H9 (cell line): ENCODE data around the gene SEMA3E. TPM values are rescaled to one million over a fixed set of nuclear protein-coding genes. Genes with fewer than 3 reads are reported as not detected.

ENCODE experiments used
- DNase-seq: peaks from one replicate; pipeline ENCODE4 v3.0.0-alpha.2; 2017
- H2AFZ ChIP-seq: one replicate; pipeline ENCODE4 v1.6.1; 2013; ENCODE audit warnings: mild to moderate bottlenecking, low read length, control low read depth, moderate library complexity
- H2AK5ac ChIP-seq: 2 replicates; pipeline ENCODE4 v1.6.1; 2013; ENCODE audit warnings: low read length, control low read depth, mixed read lengths; ENCODE audit not compliant: insufficient read length
- H2BK120ac ChIP-seq: one replicate; pipeline ENCODE4 v1.6.1; 2013; ENCODE audit warnings: low read depth, mild to moderate bottlenecking, low read length, control low read depth, inconsistent platforms; ENCODE audit not compliant: poor library complexity, severe bottlenecking
- H2BK12ac ChIP-seq: 2 replicates; pipeline ENCODE4 v1.6.1; 2013; ENCODE audit warnings: low read length, control low read depth, mixed read lengths, low read depth; ENCODE audit not compliant: insufficient read length
- H2BK15ac ChIP-seq: 2 replicates; pipeline ENCODE4 v1.6.1; 2013; ENCODE audit warnings: low read depth, low read length, control low read depth
- H2BK20ac ChIP-seq: one replicate; pipeline ENCODE4 v1.6.1; 2013; ENCODE audit warnings: low read depth, mild to moderate bottlenecking, low read length, control low read depth, inconsistent platforms; ENCODE audit not compliant: poor library complexity, severe bottlenecking
- H2BK5ac ChIP-seq: 2 replicates; pipeline ENCODE4 v1.6.1; 2013; ENCODE audit warnings: low read length, control low read depth, mixed read lengths; ENCODE audit not compliant: insufficient read length
- H3K14ac ChIP-seq: 2 replicates; pipeline ENCODE4 v1.6.1; 2013; ENCODE audit warnings: low read length, control low read depth; ENCODE audit not compliant: insufficient read depth
- H3K18ac ChIP-seq: 2 replicates; pipeline ENCODE4 v1.6.1; 2013; ENCODE audit warnings: low read depth, mild to moderate bottlenecking, mixed read lengths, low read length, control low read depth; ENCODE audit not compliant: insufficient read length
- H3K23ac ChIP-seq: 2 replicates; pipeline ENCODE4 v1.6.1; 2013; ENCODE audit warnings: low read length, control low read depth, mixed read lengths, low read depth; ENCODE audit not compliant: insufficient read length
- H3K23me2 ChIP-seq: 2 replicates; pipeline ENCODE4 v1.6.1; 2013; ENCODE audit warnings: low read depth, mild to moderate bottlenecking, mixed read lengths, low read length, control low read depth; ENCODE audit not compliant: insufficient read length, poor library complexity, severe bottlenecking
- H3K27ac ChIP-seq: 2 replicates; pipeline ENCODE4 v1.5.1; 2013; ENCODE audit warnings: low read length, control low read depth, mixed read lengths, low read depth; ENCODE audit not compliant: insufficient read length
- H3K27me3 ChIP-seq: 2 replicates; pipeline ENCODE4 v1.6.1; 2013; ENCODE audit warnings: low read length, control low read depth, inconsistent platforms; ENCODE audit not compliant: insufficient read depth
- H3K4ac ChIP-seq: 2 replicates; pipeline ENCODE4 v1.6.1; 2013; ENCODE audit warnings: low read depth, mild to moderate bottlenecking, control low read depth, inconsistent platforms, low read length, moderate library complexity
- H3K4me1 ChIP-seq: 2 replicates; pipeline ENCODE4 v1.6.1; 2013; ENCODE audit warnings: low read length, control low read depth, inconsistent platforms; ENCODE audit not compliant: insufficient read depth
- H3K4me2 ChIP-seq: 2 replicates; pipeline ENCODE4 v1.6.1; 2013; ENCODE audit warnings: low read length, control low read depth, mixed read lengths; ENCODE audit not compliant: insufficient read length, insufficient read depth
- H3K56ac ChIP-seq: 2 replicates; pipeline ENCODE4 v1.6.1; 2013; ENCODE audit warnings: low read depth, mild to moderate bottlenecking, mixed read lengths, low read length, control low read depth; ENCODE audit not compliant: insufficient read length
- H3K79me1 ChIP-seq: 2 replicates; pipeline ENCODE4 v1.6.1; 2013; ENCODE audit warnings: low read depth, mild to moderate bottlenecking, moderate library complexity, low read length, control low read depth, inconsistent platforms; ENCODE audit not compliant: insufficient read depth, poor library complexity, severe bottlenecking
- H3K79me2 ChIP-seq: 2 replicates; pipeline ENCODE4 v1.6.1; 2013; ENCODE audit warnings: low read length, control low read depth, inconsistent platforms; ENCODE audit not compliant: insufficient read depth
- H3K9ac ChIP-seq: 2 replicates; pipeline ENCODE4 v1.6.1; 2013; ENCODE audit warnings: low read length, control low read depth, mixed read lengths; ENCODE audit not compliant: insufficient read length; ENCODE audit errors: extremely low read depth
- H3K9me3 ChIP-seq: one replicate; pipeline ENCODE4 v1.6.1; 2013; ENCODE audit warnings: low read depth, low read length, inconsistent platforms; ENCODE audit not compliant: control insufficient read depth
- H3T11ph ChIP-seq: one replicate; pipeline ENCODE4 v1.6.1; 2013; ENCODE audit warnings: mild to moderate bottlenecking, low read length, control low read depth, inconsistent platforms
- H4K20me1 ChIP-seq: one replicate; pipeline ENCODE4 v1.6.1; 2013; ENCODE audit not compliant: control insufficient read depth, insufficient read length, insufficient read depth
- H4K5ac ChIP-seq: 2 replicates; pipeline ENCODE4 v1.6.1; 2013; ENCODE audit warnings: low read depth, mild to moderate bottlenecking, mixed read lengths, low read length, control low read depth; ENCODE audit not compliant: insufficient read length
- H4K8ac ChIP-seq: replicated peaks from 2 replicates; pipeline ENCODE4 v1.6.1; 2013; ENCODE audit warnings: low read length, control low read depth, mixed read lengths, low read depth; ENCODE audit not compliant: insufficient read length
- H4K91ac ChIP-seq: 2 replicates; pipeline ENCODE4 v1.6.1; 2013; ENCODE audit warnings: low read depth, mild to moderate bottlenecking, moderate library complexity, mixed read lengths, low read length, control low read depth; ENCODE audit not compliant: insufficient read length
- H3K27ac Mint-ChIP-seq, 3 experiments: 2 replicates in 2 of 3; 3 replicates in 1 of 3; pipeline ENCODE4 v1.8.0; 2020 to 2021; ENCODE audit warnings: mixed read lengths in 3 of 3, mild to moderate bottlenecking in 1 of 3, moderate library complexity in 1 of 3
- H3K27me3 Mint-ChIP-seq: 2 replicates; pipeline ENCODE4 v1.8.0; 2021; ENCODE audit warnings: low read depth, mild to moderate bottlenecking, moderate library complexity, mixed read lengths
- H3K36me3 Mint-ChIP-seq, 3 experiments: 2 replicates in 2 of 3; 3 replicates in 1 of 3; pipeline ENCODE4 v1.8.0; 2020 to 2021; ENCODE audit warnings: low read depth in 3 of 3, mixed read lengths in 3 of 3; ENCODE audit not compliant: insufficient read depth in 1 of 3
- H3K4me1 Mint-ChIP-seq, 2 experiments: 2 replicates each; pipeline ENCODE4 v1.8.0; 2020; ENCODE audit warnings: mixed read lengths in 2 of 2
- H3K4me3 Mint-ChIP-seq, 2 experiments: 2 replicates in 1 of 2; 3 replicates in 1 of 2; pipeline ENCODE4 v1.8.0; 2020 to 2021; ENCODE audit warnings: mild to moderate bottlenecking in 2 of 2, mixed read lengths in 2 of 2, moderate library complexity in 1 of 2
- H3K9me3 Mint-ChIP-seq, 2 experiments: 2 replicates in 1 of 2; 3 replicates in 1 of 2; pipeline ENCODE4 v1.8.0; 2020; ENCODE audit warnings: mild to moderate bottlenecking in 2 of 2, mixed read lengths in 2 of 2, moderate library complexity in 1 of 2
- CTCF ChIP-seq: fragments of 200-600 bp; sonication (generic); conservative IDR thresholded peaks from 3 replicates; pipeline ENCODE4 v1.8.0; 2021; ENCODE audit warnings: antibody characterized with exemption, mild to moderate bottlenecking
- WGBS: extraction: QIAGEN DNeasy Blood & Tissue Kit; methylation state at CpG from one replicate; pipeline ENCODE4 v1.1.7; 2013; ENCODE audit warnings: missing lambda C conversion rate, low lambda C conversion rate, mixed read lengths; ENCODE audit not compliant: insufficient read length; ENCODE audit errors: extremely low coverage; 5-methylcytosine and 5-hydroxymethylcytosine counted together
- total RNA-seq: library from RNA; stranded (reverse); gene quantifications from 2 replicates; pipeline ENCODE4 v1.2.1, GENCODE V29; 2021

Gene SEMA3E
- total RNA-seq, 1 experiment from 2014 or later, result 0.39 TPM

- Histone ChIP-seq H3K4me2 (peak overlapping the region; percentile 56), H3K79me2 (no peaks in the 10 kb centered on the region), H3K9me3 (no peaks in the 10 kb centered on the region), H3K79me1 (no peaks in the 10 kb centered on the region), H2BK12ac (no peak overlapping the region), H3K4me1 (no peaks in the 10 kb centered on the region; the same call in 1 of the 2 replicates), H3K18ac (no peak overlapping the region), H4K20me1 (no peaks in the 10 kb centered on the region), H3K56ac (no peak overlapping the region), H2AK5ac (no peak overlapping the region), H2BK15ac (no peak overlapping the region), H3K9ac (no peak overlapping the region), H3K23me2 (no peaks in the 10 kb centered on the region), H2BK120ac (no peak overlapping the region), H3K14ac (no peak overlapping the region), H4K8ac (no peak overlapping the region), H3T11ph (no peak overlapping the region), H2AFZ (no peak overlapping the region), H2BK5ac (no peak overlapping the region), H3K4ac (no peak overlapping the region), H4K91ac (no peak overlapping the region), H2BK20ac (no peak overlapping the region), H3K27me3 (no peaks in the 10 kb centered on the region), H4K5ac (no peak overlapping the region), H3K23ac (no peak overlapping the region), H3K27ac (no peak overlapping the region)
- Mint-ChIP-seq H3K9me3 (no peaks in the 10 kb centered on the region), H3K4me1 (peaks cover 29 to 45% of the 10 kb centered on the region in 2 experiments), H3K27me3 (no peaks in the 10 kb centered on the region), H3K27ac (peak overlapping the region; percentile 50 to 82 (median 81); a peak in 6 of 7 replicates), H3K4me3 (peak overlapping the region in 1 of 2 experiments; percentile 57; a peak in 3 of 5 replicates), H3K36me3 (no peaks in the 10 kb centered on the region)
- WGBS, result no CpG with 5 or more reads among the region's 2 CpGs
- DNase-seq, result no peak
- no peak for TF ChIP-seq CTCF
These were observed 233.1 kb downstream of the SEMA3E start for GRCh38 chr7:83415840-83416239.
